Endothelial cell of umbilical vein (primary cell): Measurements from ENCODE around the gene STOML1. TPM values are rescaled to one million over a fixed set of nuclear protein-coding genes. Genes with fewer than 3 reads are reported as not detected.

Experiments used
- BruUV-seq: library from RNA; stranded (reverse); fragments of 400-500 nt; replicated peaks from 2 replicates; lab custom pipeline; 2021; lab: Mats Ljungman, UMichigan
- CTCF ChIA-PET: fragments of 300-600, 350-600 bp; sonication (Branson Sonifier 250); formaldehyde crosslinking; loops from one replicate; lab custom pipeline; 2021; ENCODE audit warnings: antibody characterized with exemption, inconsistent platforms; lab: Charles Lee
- POLR2A ChIA-PET: fragments of 300-600, 350-600 bp; sonication (Branson Sonifier 250); formaldehyde crosslinking; loops from one replicate; lab custom pipeline; 2021; ENCODE audit warnings: antibody characterized with exemption, inconsistent platforms; lab: Charles Lee
- DNase-seq: peaks from one replicate; pipeline ENCODE4 v3.0.0-alpha.2; 2011; ENCODE audit warnings: low read depth, low spot score
- FAIRE-seq: peaks from 2 replicates; lab custom pipeline; 2011; peaks lifted over from hg19 to GRCh38; lab: Jason Lieb, UNC
- H2AFZ ChIP-seq: 2 replicates; pipeline ENCODE4 v1.6.0; 2012; ENCODE audit warnings: low read depth, low read length, control low read depth, inconsistent platforms
- H3K27ac ChIP-seq: 2 replicates; pipeline ENCODE4 v1.5.1; 2011; ENCODE audit warnings: low read depth, mild to moderate bottlenecking, control low read depth, low read length, moderate library complexity; ENCODE audit not compliant: insufficient read depth
- H3K27me3 ChIP-seq, 2 experiments: 2 replicates each; pipeline versions ENCODE4 v1.6.0 to v1.6.1; 2011; ENCODE audit warnings: low read length in 2 of 2, mixed read lengths in 1 of 2; ENCODE audit not compliant: control insufficient read depth in 2 of 2, insufficient read depth in 2 of 2
- H3K36me3 ChIP-seq, 2 experiments: 2 replicates in 1 of 2; 3 replicates in 1 of 2; pipeline ENCODE4 v1.5.1; 2011; ENCODE audit warnings: low read length in 2 of 2, mild to moderate bottlenecking in 1 of 2, moderate library complexity in 1 of 2; ENCODE audit not compliant: control insufficient read depth in 2 of 2, insufficient read depth in 2 of 2; ENCODE audit errors: extremely low read depth in 1 of 2
- H3K4me1 ChIP-seq: 3 replicates; pipeline ENCODE4 v1.5.1; 2011; ENCODE audit warnings: mild to moderate bottlenecking, low read length; ENCODE audit not compliant: control insufficient read depth, insufficient read depth; ENCODE audit errors: extremely low read depth
- H3K4me2 ChIP-seq: 2 replicates; pipeline ENCODE4 v1.6.1; 2011; ENCODE audit warnings: low read length, control low read depth, mixed read lengths; ENCODE audit not compliant: insufficient read depth
- H3K4me3 ChIP-seq, 3 experiments: fragments of 200-600 bp in 1 of 3; sonication (generic), shearing (Covaris generic) in 1 of 3; replicated peaks in 1 of 3; 2 replicates each; pipeline ENCODE4 v1.5.1; 2011 to 2016; ENCODE audit warnings: control low read depth in 3 of 3, low read length in 3 of 3, mild to moderate bottlenecking in 2 of 3, inconsistent platforms in 1 of 3, low read depth in 1 of 3, moderate library complexity in 1 of 3; ENCODE audit not compliant: insufficient read depth in 1 of 3
- H3K79me2 ChIP-seq: 2 replicates; pipeline ENCODE4 v1.6.0; 2012; ENCODE audit warnings: low read length, inconsistent platforms; ENCODE audit not compliant: control insufficient read depth, insufficient read depth
- H3K9ac ChIP-seq: replicated peaks from 2 replicates; pipeline ENCODE3; 2011; ENCODE audit warnings: low read length, control low read depth; ENCODE audit not compliant: insufficient read depth; ENCODE audit errors: extremely low read depth
- H3K9me1 ChIP-seq: replicated peaks from 3 replicates; pipeline ENCODE4 v1.6.0; 2011; ENCODE audit warnings: mild to moderate bottlenecking, low read length; ENCODE audit not compliant: control insufficient read depth, insufficient read depth; ENCODE audit errors: extremely low read depth
- H3K9me3 ChIP-seq: replicated peaks from 2 replicates; pipeline ENCODE4 v1.5.1; 2012; ENCODE audit warnings: low read length, inconsistent platforms; ENCODE audit not compliant: control insufficient read depth, insufficient read depth
- H4K20me1 ChIP-seq: replicated peaks from 2 replicates; pipeline ENCODE3; 2011; ENCODE audit warnings: mild to moderate bottlenecking, low read length; ENCODE audit not compliant: control insufficient read depth, insufficient read depth; ENCODE audit errors: extremely low read depth
- EZH2 ChIP-seq: IDR thresholded peaks from 2 replicates; pipeline ENCODE4 v1.6.1; 2012; ENCODE audit warnings: borderline replicate concordance, low read depth, mild to moderate bottlenecking, moderate library complexity, low read length, inconsistent platforms; ENCODE audit not compliant: severe bottlenecking
- FOS ChIP-seq: IDR thresholded peaks from 2 replicates; pipeline ENCODE4 v1.6.1; 2011; ENCODE audit warnings: mild to moderate bottlenecking, low read length, moderate library complexity, borderline replicate concordance; ENCODE audit not compliant: insufficient read depth
- GATA2 ChIP-seq: IDR thresholded peaks from 2 replicates; pipeline ENCODE4 v1.7.0; 2011; ENCODE audit warnings: low read depth, mild to moderate bottlenecking, moderate library complexity, mixed read lengths, low read length; ENCODE audit not compliant: insufficient read length, insufficient read depth
- JUN ChIP-seq: IDR thresholded peaks from 2 replicates; pipeline ENCODE4 v1.6.1; 2011; ENCODE audit warnings: borderline replicate concordance, low read depth; ENCODE audit not compliant: insufficient read length, insufficient read depth
- MYC ChIP-seq: IDR thresholded peaks from one replicate; pipeline ENCODE4 v1.6.1; 2011; ENCODE audit warnings: mild to moderate bottlenecking, low read depth, low read length
- POLR2A ChIP-seq: IDR thresholded peaks from 2 replicates; pipeline ENCODE4 v1.6.1; 2012; ENCODE audit warnings: low read depth, mild to moderate bottlenecking, control low read depth, low read length
- POLR2AphosphoS5 ChIP-seq: IDR thresholded peaks from 2 replicates; pipeline ENCODE4 v1.6.1; 2012; ENCODE audit warnings: low read depth, mild to moderate bottlenecking, control low read depth, low read length, moderate library complexity; ENCODE audit not compliant: insufficient read depth
- dilution Hi-C: fragments of 300-500 bp; cut with MboI; formaldehyde crosslinking; loops from one replicate; pipeline ENCODE4 v1.15.0; 2019; ENCODE audit warnings: low sequenced_read_pairs; ENCODE audit not compliant: extremely low pct_ligation_motif_present
- intact Hi-C: fragments of 100-400 bp; cut with micrococcal nuclease; formaldehyde crosslinking; loops from one replicate; pipeline ENCODE4 v1.10.0; 2022
- polyA plus RNA-seq, 4 experiments: library from polyadenylated mRNA; depleted of rRNA in 3 of 4; stranded (reverse) in 3 of 4; unstranded in 1 of 4; fragments of >200 nt; gene quantifications; 2 replicates each; pipeline versions ENCODE4 v1.2.1 to v1.2.3, GENCODE V29; 2011 to 2012; ENCODE audit warnings: missing spikeins in 1 of 4
- total RNA-seq: library from RNA; stranded (reverse); gene quantifications from 2 replicates; pipeline ENCODE4 v1.2.3, GENCODE V29; 2021
- TF ChIP-seq, protein P1 (sequence below): IDR thresholded peaks from 2 replicates; pipeline ENCODE4 v1.6.1; 2011; ENCODE audit not compliant: insufficient read depth, insufficient read length
- TF ChIP-seq, protein P2 (sequence below), 2 donors: IDR thresholded peaks; 1 replicate in 1 of 2; 2 replicates in 1 of 2; pipeline ENCODE4 v1.5.1; 2011; ENCODE audit warnings: low read length in 2 of 2, mild to moderate bottlenecking in 2 of 2, moderate library complexity in 2 of 2, control low read depth in 1 of 2, inconsistent platforms in 1 of 2, low read depth in 1 of 2; ENCODE audit not compliant: insufficient read depth in 1 of 2; ENCODE audit errors: extremely low read depth in 1 of 2

Gene STOML1
- total and polyA plus RNA-seq, 2 donors (not counting 3 experiments of a cell fraction or from before 2014, with no cell fraction given): 12.9 to 15.4 TPM

DNA sequence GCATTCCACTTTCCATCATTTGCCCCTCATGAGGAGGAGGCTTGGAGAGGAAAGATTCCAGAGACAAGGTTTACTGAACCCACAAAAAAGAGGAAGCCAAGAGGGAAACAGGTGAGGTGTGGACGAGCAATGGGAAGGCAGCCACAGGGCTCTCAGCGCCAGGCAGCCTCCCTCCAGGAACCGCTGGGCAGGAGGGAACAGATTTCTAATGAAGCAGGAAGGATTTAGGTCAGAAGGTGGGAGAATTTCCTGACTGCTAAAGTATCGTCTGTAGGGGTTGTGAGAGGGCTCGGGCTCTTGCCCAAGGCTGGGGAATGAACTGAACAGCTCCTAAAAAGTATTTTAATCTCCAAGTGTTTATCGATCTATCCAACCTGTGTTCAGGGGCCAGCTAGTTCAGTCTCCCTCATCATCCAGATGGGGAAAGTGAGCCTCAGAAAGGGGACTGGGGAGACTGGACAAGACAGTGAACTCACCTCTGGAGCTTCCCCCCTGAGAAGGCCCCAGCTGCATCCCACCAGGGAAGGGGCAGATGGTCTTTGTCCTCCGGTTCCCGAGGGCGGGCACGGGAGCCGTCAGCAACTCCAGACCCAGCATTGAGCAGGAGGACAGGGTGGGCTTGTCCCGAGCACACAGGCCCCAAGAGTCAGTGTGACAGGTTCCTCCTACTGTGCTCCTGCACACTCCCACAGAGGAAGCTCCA, 55.4 kb downstream of the STOML1 start:
- Histone ChIP-seq H3K9ac (no peak overlapping the region), H3K4me2 (no peak overlapping the region), H3K27me3 (no peaks in the 10 kb centered on the region), H4K20me1 (no peaks in the 10 kb centered on the region), H3K36me3 (no peaks in the 10 kb centered on the region), H3K9me1 (no peaks in the 10 kb centered on the region), H3K4me3 (no peak overlapping the region), H3K4me1 (peaks cover 24% of the 10 kb centered on the region), H3K27ac (no peak overlapping the region), H3K79me2 (no peaks in the 10 kb centered on the region), H3K9me3 (no peaks in the 10 kb centered on the region), H2AFZ (no peak overlapping the region)
- FAIRE-seq: peak; percentile 18
- ChIA-PET CTCF (interaction anchor here (1.1 to 4.4 kb wide), 10 partner anchors 9 to 386 kb away, joined by 4 to 29 read pairs (median 6); partner anchors contain the start of gene TBC1D21), POLR2A (no interaction called here)
- BruUV-seq: no TSS peak
- intact Hi-C loops (no loop called here), dilution Hi-C loops (no loop called here)
- peak; percentile 46 for DNase-seq
- TF ChIP-seq, protein P1, sequence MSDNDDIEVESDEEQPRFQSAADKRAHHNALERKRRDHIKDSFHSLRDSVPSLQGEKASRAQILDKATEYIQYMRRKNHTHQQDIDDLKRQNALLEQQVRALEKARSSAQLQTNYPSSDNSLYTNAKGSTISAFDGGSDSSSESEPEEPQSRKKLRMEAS: no peak
- TF ChIP-seq, protein P2, sequence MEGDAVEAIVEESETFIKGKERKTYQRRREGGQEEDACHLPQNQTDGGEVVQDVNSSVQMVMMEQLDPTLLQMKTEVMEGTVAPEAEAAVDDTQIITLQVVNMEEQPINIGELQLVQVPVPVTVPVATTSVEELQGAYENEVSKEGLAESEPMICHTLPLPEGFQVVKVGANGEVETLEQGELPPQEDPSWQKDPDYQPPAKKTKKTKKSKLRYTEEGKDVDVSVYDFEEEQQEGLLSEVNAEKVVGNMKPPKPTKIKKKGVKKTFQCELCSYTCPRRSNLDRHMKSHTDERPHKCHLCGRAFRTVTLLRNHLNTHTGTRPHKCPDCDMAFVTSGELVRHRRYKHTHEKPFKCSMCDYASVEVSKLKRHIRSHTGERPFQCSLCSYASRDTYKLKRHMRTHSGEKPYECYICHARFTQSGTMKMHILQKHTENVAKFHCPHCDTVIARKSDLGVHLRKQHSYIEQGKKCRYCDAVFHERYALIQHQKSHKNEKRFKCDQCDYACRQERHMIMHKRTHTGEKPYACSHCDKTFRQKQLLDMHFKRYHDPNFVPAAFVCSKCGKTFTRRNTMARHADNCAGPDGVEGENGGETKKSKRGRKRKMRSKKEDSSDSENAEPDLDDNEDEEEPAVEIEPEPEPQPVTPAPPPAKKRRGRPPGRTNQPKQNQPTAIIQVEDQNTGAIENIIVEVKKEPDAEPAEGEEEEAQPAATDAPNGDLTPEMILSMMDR (IDR thresholded peaks at IDR 0.05; ENCODE audit: extremely low read depth in 1 of 2, insufficient read depth in 1 of 2, low read depth in 1 of 2, low read length in 2 of 2): no peak
- TF ChIP-seq POLR2AphosphoS5 (no peak), JUN (no peak), EZH2 (no peak), POLR2A (no peak), GATA2 (no peak), FOS (no peak), MYC (no peak)
